K562 (cell line): Measurements from ENCODE around the gene PTTG1IP. TPM values are rescaled to one million over a fixed set of nuclear protein-coding genes. Genes with fewer than 3 reads are reported as not detected.

Experiments used
- ATAC-seq: fragments of 200-7000 bp; cut with Tn5 transposase; 3 replicates; pipeline ENCODE4 v1.9.1; 2020; ENCODE audit warnings: moderate library complexity
- BruUV-seq: library from RNA; stranded (reverse); fragments of 400-500 nt; replicated peaks from 2 replicates; lab custom pipeline; 2021; lab: Mats Ljungman, UMichigan
- CTCF ChIA-PET: fragments of 300-600 bp; formaldehyde crosslinking; extraction: SDS; loops from one replicate; lab custom pipeline; 2021; ENCODE audit warnings: low intra/inter-chr PET ratio; lab: Yijun Ruan, JAX
- POLR2A ChIA-PET: fragments of 300-600, 350-650 bp; sonication (Branson Sonifier 250); formaldehyde crosslinking; extraction: SDS; loops from one replicate; lab custom pipeline; 2021; ENCODE audit warnings: antibody characterized with exemption, inconsistent platforms; lab: Yijun Ruan, JAX
- DNase-seq, 4 experiments: peaks; one replicate each; pipeline versions ENCODE4 v3.0.0 to v3.0.0-alpha.2; 2011 to 2018; ENCODE audit warnings: low spot score in 3 of 4, mixed read lengths in 3 of 4; ENCODE audit errors: extremely low read depth in 1 of 4
- FAIRE-seq: peaks from 2 replicates; lab custom pipeline; 2011; peaks lifted over from hg19 to GRCh38; lab: Jason Lieb, UNC
- H2AFZ ChIP-seq: 2 replicates; pipeline ENCODE4 v1.6.0; 2011; ENCODE audit warnings: low read depth, low read length, control low read depth, inconsistent platforms
- H3K27ac ChIP-seq: fragments of 200-600 bp; 3 replicates; pipeline ENCODE4 v1.8.0; 2011; ENCODE audit warnings: low read depth, mild to moderate bottlenecking, control low read depth, inconsistent platforms, low read length, moderate library complexity, mixed read lengths; ENCODE audit errors: extremely low read depth
- H3K27me3 ChIP-seq, 2 experiments: fragments of 300-600 bp in 1 of 2; 2 replicates in 1 of 2; 3 replicates in 1 of 2; pipeline versions ENCODE4 v1.6.0 to v1.8.0; 2011; ENCODE audit warnings: inconsistent platforms in 2 of 2, low read length in 2 of 2, mild to moderate bottlenecking in 1 of 2, mixed read lengths in 1 of 2, moderate library complexity in 1 of 2; ENCODE audit not compliant: control insufficient read depth in 2 of 2, insufficient read depth in 2 of 2
- H3K36me3 ChIP-seq: fragments of 300-600 bp; 3 replicates; pipeline ENCODE4 v1.8.0; 2011; ENCODE audit warnings: mild to moderate bottlenecking, low read length, inconsistent platforms; ENCODE audit not compliant: control insufficient read depth, insufficient read depth
- H3K4me1 ChIP-seq, 2 experiments: fragments of 200-600 bp in 1 of 2; replicated peaks in 1 of 2; 2 replicates in 1 of 2; 3 replicates in 1 of 2; pipeline versions ENCODE4 v1.5.1 to v1.8.0; 2011; ENCODE audit warnings: inconsistent platforms in 2 of 2, low read length in 2 of 2, mild to moderate bottlenecking in 1 of 2, mixed read lengths in 1 of 2, moderate library complexity in 1 of 2; ENCODE audit not compliant: control insufficient read depth in 2 of 2, insufficient read depth in 2 of 2
- H3K4me2 ChIP-seq: 2 replicates; pipeline ENCODE4 v1.6.1; 2011; ENCODE audit warnings: low read length, control low read depth, inconsistent platforms, mixed read lengths; ENCODE audit not compliant: insufficient read depth
- H3K4me3 ChIP-seq: fragments of 200-600 bp; sonication (generic), shearing (Covaris generic); 2 replicates; pipeline ENCODE4 v1.5.1; 2016; ENCODE audit warnings: control low read depth, inconsistent platforms
- H3K79me2 ChIP-seq: fragments of 200-600 bp; 3 replicates; pipeline ENCODE4 v1.8.0; 2011; ENCODE audit warnings: low read length, inconsistent platforms; ENCODE audit not compliant: control insufficient read depth, insufficient read depth
- H3K9ac ChIP-seq, 2 experiments: 2 replicates each; pipeline versions ENCODE4 v1.6.0 to v1.6.1; 2011; ENCODE audit warnings: low read depth in 2 of 2, low read length in 2 of 2, control low read depth in 1 of 2, inconsistent platforms in 1 of 2, mild to moderate bottlenecking in 1 of 2, mixed read lengths in 1 of 2; ENCODE audit not compliant: insufficient read depth in 1 of 2
- H3K9me1 ChIP-seq: one replicate; pipeline ENCODE4 v1.6.0; 2011; ENCODE audit warnings: inconsistent platforms, mild to moderate bottlenecking, low read length, moderate library complexity; ENCODE audit not compliant: control insufficient read depth, insufficient read depth
- H3K9me3 ChIP-seq: replicated peaks from 2 replicates; pipeline ENCODE4 v1.5.1; 2011; ENCODE audit warnings: low read depth, low read length, inconsistent platforms; ENCODE audit not compliant: control insufficient read depth, insufficient read depth
- H4K20me1 ChIP-seq: replicated peaks from 2 replicates; pipeline ENCODE4 v1.6.1; 2011; ENCODE audit warnings: low read length, inconsistent platforms, mixed read lengths; ENCODE audit not compliant: control insufficient read depth, insufficient read depth
- GTF2A2 ChIP-seq: IDR thresholded peaks from 2 replicates; pipeline ENCODE4 v1.6.1; 2016; ENCODE audit warnings: mild to moderate bottlenecking, missing genetic modification characterization, missing compliant biosample characterization
- HNRNPL ChIP-seq: fragments of 200-400 bp; formaldehyde crosslinking; IDR thresholded peaks from 2 replicates; pipeline ENCODE4 v1.6.1; 2017; ENCODE audit warnings: low read depth, mild to moderate bottlenecking, low read length
- HSF4 ChIP-seq: fragments of 250-450 bp; sonication (Bioruptor Pico); IDR thresholded peaks from 2 replicates; pipeline ENCODE4 v2.1.2; 2022; ENCODE audit warnings: mild to moderate bottlenecking, moderate library complexity, borderline replicate concordance
- MAX ChIP-seq: sonication (generic); formaldehyde crosslinking; IDR thresholded peaks from 2 replicates; pipeline ENCODE4 v1.9.0; 2022; ENCODE audit warnings: mild to moderate bottlenecking, missing genetic modification reagents
- MLLT1 ChIP-seq, 2 experiments: fragments of 450-650 bp; IDR thresholded peaks; 2 replicates each; pipeline ENCODE4 v1.6.1; 2016
- PCBP1 ChIP-seq: fragments of 200-400 bp; formaldehyde crosslinking; IDR thresholded peaks from 2 replicates; pipeline ENCODE4 v1.6.1; 2018; ENCODE audit warnings: mild to moderate bottlenecking, low read depth, low read length; ENCODE audit not compliant: poor library complexity, severe bottlenecking
- RBFOX2 ChIP-seq: fragments of 200-400 bp; formaldehyde crosslinking; IDR thresholded peaks from 2 replicates; pipeline ENCODE4 v1.6.1; 2017; ENCODE audit warnings: low read depth, mild to moderate bottlenecking, low read length, moderate library complexity
- TARDBP ChIP-seq: fragments of 450-650 bp; IDR thresholded peaks from 2 replicates; pipeline ENCODE4 v1.6.1; 2016
- ZBTB33 ChIP-seq: sonication (generic); formaldehyde crosslinking; IDR thresholded peaks from 2 replicates; pipeline ENCODE4 v1.8.1; 2023; ENCODE audit warnings: mild to moderate bottlenecking, missing genetic modification reagents
- ZBTB7A ChIP-seq: IDR thresholded peaks from 2 replicates; pipeline ENCODE4 v1.6.1; 2011; ENCODE audit warnings: low read depth, mild to moderate bottlenecking, low read length, moderate library complexity, borderline replicate concordance; ENCODE audit not compliant: control insufficient read depth
- WGBS: fragments of 100-300 bp; shearing (Covaris generic); methylation state at CpG from one replicate; pipeline ENCODE4 v1.1.6; 2016; ENCODE audit warnings: low coverage, mixed read lengths; ENCODE audit not compliant: insufficient coverage; ENCODE audit errors: missing lambda C conversion rate; 5-methylcytosine and 5-hydroxymethylcytosine counted together
- in situ Hi-C: fragments of 300-500 bp; cut with MboI; formaldehyde crosslinking; loops from 4 replicates; pipeline ENCODE4 v1.15.0; 2018; ENCODE audit warnings: inconsistent platforms, mixed read lengths
- intact Hi-C: fragments of 100-400 bp; cut with micrococcal nuclease; formaldehyde crosslinking; loops from 2 replicates; pipeline ENCODE4 v1.14.2; 2022
- polyA plus RNA-seq, 8 experiments: library from polyadenylated mRNA; depleted of rRNA in 4 of 8; stranded (reverse) in 5 of 8; unstranded in 3 of 8; fragments of >200 nt; fragmentation: Nextera tagmentation in 2 of 8; fragmentation: Illumina TruSeq in 1 of 8; extraction: Ambion mirVana in 2 of 8; extraction: Trizol in 1 of 8; gene quantifications; 2 replicates each; pipeline versions ENCODE4 v1.2.1 to v1.2.3, GENCODE V29; 2011 to 2014; ENCODE audit warnings: inconsistent platforms in 1 of 8, missing spikeins in 1 of 8
- total RNA-seq, 7 experiments: library from RNA; depleted of rRNA in 6 of 7; stranded (reverse); fragments of >200 nt in 6 of 7; fragmentation: Illumina TruSeq in 2 of 7; extraction: Trizol in 2 of 7; gene quantifications; 2 replicates each; pipeline versions ENCODE4 v1.2.1 to v1.2.3, GENCODE V29; 2011 to 2021; ENCODE audit warnings: low replicate concordance in 1 of 7

The PTTG1IP gene
- total and polyA plus RNA-seq, 9 of the 15 experiments (the other 6 are each of a cell fraction or from before 2014, with no cell fraction given): 5.0 to 99.3 (median 82.4) TPM

- Histone ChIP-seq H3K9ac (no peak overlapping the region; a peak in 1 of 4 replicates), H4K20me1 (peaks cover 24% of the 10 kb centered on the region), H3K27ac (no peak overlapping the region), H3K79me2 (no peaks in the 10 kb centered on the region), H3K4me2 (no peak overlapping the region), H3K9me1 (peaks cover 3% of the 10 kb centered on the region), H3K4me1 (peaks cover 0 to 67% of the 10 kb centered on the region in 2 experiments; a peak in 2 of 5 replicates), H3K4me3 (no peak overlapping the region), H2AFZ (no peak overlapping the region), H3K27me3 (peaks cover 32 to 83% of the 10 kb centered on the region in 2 experiments; a peak in 4 of 5 replicates), H3K36me3 (no peaks in the 10 kb centered on the region), H3K9me3 (no peaks in the 10 kb centered on the region)
- intact Hi-C loops: no loop called here
- in situ Hi-C loops: no loop called here
- TF ChIP-seq TARDBP: no peak
- TF ChIP-seq ZBTB33 (CRISPR knock-in tag): peak; percentile 85
- no peak for TF ChIP-seq HSF4 (CRISPR knock-in tag)
- TF ChIP-seq HNRNPL: 0 out of 2 replicates have a peak, but pooled peaks have one; percentile 4
- TF ChIP-seq ZBTB7A: no peak
- TF ChIP-seq RBFOX2: 0 out of 2 replicates have a peak, but pooled peaks have one; percentile 11
- TF ChIP-seq MAX (CRISPR knock-in tag): 0 out of 2 replicates have a peak, but pooled peaks have one; percentile 10
- no peak for TF ChIP-seq PCBP1
- no peak for TF ChIP-seq GTF2A2 (tag)
- no peak for TF ChIP-seq MLLT1 (IDR thresholded peaks at IDR 0.05)
- no peak for DNase-seq
- ChIA-PET CTCF (interaction anchor here (0.6 kb wide), 1 partner anchor 211 kb away, joined by 3 read pairs; no protein-coding TSS in a partner anchor), POLR2A (interaction anchor here (0.7 kb wide), 1 partner anchor 30 kb away, joined by 4 read pairs; no protein-coding TSS in a partner anchor)
- FAIRE-seq: no peak
- no TSS peak for BruUV-seq
- WGBS: 24% methylated on average over 27 of the region's 29 CpGs
- ATAC-seq: no peak
Observed at GRCh38 chr21:44889625-44890337, 16.3 kb upstream of the PTTG1IP start.
